Activated T-helper 9 cell treated with anti-CD3 and anti-CD28 coated beads, Interleukin-2, amount 50 U/mL, for 16 hours (primary cell): Measurements from ENCODE around the gene CACNG8.
"Not testable (repeated sequence)": the region's sequence is repeated elsewhere in the genome, so short reads cannot be mapped to it uniquely, and the experiment has no call there.

ENCODE experiments used
- DNase-seq: peaks from one replicate; pipeline ENCODE4 v3.0.0-alpha.2; 2020; ENCODE audit warnings: low read depth

CACNG8 gene

DNA sequence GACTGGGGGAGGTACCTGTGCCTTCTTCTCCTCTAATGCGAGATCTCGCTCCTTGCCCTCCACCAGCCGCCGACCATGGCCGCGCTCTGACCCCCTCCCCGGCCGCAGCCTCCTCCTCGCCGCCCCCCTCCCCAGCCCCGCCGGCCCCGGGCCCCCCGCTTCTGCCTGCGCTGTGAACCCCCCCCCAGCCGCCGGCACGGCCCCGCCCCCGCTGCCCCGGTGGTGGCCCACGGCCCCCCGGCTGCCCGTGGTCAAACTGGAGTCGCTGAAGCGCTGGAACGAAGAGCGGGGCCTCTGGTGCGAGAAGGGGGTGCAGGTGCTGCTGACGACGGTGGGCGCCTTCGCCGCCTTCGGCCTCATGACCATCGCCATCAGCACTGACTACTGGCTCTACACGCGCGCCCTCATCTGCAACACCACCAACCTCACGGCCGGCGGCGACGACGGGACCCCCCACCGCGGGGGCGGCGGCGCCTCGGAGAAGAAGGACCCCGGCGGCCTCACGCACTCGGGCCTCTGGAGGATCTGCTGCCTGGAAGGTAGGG is at the start of gene CACNG8:
Gene CACNG8, plus strand, starts transcription at position 51 of the 545 bp plus-strand sequence.
- no peak for DNase-seq

DNA sequence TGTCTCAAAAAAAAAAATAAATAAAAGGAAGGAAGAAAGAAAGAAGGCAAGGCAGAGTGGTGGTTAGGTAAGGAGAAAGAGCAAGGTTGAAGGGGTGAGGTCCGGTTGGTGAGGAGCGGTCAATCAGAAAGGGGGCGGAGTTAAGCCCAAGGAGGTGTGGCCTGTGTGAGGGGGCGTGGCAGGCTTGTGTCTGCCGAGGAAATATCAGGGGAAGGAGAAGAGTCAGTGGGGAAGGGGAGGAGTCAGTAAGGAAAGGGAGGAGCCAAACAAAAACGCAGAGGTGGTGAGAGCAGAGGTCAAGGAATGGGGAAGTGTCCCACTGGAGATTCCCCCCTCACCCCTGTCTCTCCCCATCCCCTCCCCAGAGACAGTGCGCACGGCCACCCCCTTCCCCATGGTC is 47.7 kb upstream of the CACNG8 start:
- no peak for DNase-seq

DNA sequence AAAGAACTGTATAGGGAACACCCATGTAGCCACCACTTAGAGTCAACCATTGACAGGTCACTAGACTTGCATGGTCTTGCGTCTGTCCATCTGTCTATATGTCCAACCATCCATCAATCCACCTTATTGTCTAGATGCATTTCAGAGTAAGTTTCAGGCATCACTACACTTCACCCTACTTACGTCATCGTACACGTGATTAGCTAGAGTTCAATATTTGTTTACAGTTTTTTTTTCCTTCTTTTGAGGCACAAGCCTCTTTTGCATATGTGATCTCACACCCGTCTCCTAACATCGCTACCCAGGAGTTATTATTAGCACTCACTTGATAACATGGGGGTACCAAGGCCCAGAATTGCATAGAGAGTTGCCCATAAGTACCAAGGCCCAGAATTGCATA is 46.7 kb upstream of the CACNG8 start:
- DNase-seq: no peak

GRCh38 chr19:53917356-53917755 is 45.4 kb upstream of the CACNG8 start:
- no peak for DNase-seq

GRCh38 chr19:53927739-53928138 is 35.0 kb upstream of the CACNG8 start:
- DNase-seq: no peak

DNA sequence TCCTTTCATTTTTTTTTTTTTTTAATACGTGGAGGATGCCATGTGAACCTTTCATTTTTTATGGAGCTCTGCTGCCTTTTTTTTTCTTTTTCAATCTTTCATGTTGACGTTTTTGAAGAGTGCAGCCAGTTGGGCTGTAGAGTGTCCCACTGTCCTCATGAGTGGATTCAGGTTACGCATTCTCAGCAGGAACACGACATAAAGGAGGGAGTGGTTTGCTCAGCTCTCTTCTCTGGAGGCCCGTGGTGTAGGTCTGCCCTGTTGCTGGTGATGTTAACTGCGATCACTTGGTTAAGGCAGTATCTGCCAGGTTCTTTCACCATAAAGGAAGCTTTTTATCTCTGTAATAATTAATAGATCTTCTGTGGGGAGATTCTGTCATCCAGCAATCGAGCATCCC is 26.7 kb upstream of the CACNG8 start:
- DNase-seq: no peak

DNA sequence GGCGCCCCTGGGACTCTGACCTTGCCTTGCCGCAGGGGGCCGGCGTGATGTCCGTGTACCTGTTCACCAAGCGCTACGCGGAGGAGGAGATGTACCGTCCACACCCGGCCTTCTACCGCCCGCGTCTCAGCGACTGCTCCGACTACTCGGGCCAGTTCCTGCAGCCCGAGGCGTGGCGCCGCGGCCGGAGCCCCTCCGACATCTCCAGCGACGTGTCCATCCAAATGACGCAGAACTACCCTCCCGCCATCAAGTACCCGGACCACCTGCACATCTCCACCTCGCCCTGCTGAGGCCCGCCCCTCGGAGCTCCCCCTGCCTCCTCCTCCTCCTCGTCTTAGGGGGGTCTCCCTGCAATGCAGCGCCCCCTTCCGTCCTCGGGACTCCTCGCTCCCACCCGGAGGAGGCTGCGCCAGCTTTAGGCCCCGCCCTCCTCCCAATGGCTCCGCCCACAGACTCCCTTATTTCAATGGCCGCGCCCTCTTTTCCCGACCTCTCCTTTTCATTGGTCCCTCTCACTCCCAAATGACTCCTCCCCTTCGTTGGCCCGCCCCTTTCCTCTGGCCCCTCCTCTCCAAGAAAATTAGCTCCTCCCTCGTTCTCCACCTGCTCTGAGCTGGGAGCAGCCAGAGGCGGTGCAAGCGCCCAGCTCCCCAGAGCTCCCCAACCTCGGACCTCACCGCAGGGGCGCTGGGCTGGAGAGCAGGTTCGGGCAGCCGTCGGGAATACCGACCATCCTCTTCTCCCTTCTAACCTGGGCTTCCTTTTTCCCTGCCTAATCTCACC is 20.5 kb upstream of the CACNG8 start:
- no peak for DNase-seq

DNA sequence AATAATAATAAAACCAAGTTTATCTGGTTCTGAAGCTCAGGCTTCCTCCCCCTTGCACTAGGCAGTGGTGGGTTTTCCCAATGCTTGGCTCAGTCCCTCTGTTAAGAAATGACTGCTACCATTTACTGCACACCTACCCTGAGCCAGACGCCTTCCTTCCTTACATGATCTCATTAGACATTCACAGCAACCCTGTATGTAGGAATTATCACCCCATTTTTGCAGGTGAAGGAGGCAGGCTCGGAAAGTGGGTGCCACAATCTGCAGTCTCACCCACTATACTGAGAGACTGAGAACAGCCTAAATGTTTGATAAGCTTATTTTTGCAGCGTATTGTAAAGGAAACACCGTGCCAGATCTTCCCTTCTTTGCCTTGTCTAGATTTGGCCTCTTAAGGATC is 18.3 kb upstream of the CACNG8 start:
- no peak for DNase-seq

DNA sequence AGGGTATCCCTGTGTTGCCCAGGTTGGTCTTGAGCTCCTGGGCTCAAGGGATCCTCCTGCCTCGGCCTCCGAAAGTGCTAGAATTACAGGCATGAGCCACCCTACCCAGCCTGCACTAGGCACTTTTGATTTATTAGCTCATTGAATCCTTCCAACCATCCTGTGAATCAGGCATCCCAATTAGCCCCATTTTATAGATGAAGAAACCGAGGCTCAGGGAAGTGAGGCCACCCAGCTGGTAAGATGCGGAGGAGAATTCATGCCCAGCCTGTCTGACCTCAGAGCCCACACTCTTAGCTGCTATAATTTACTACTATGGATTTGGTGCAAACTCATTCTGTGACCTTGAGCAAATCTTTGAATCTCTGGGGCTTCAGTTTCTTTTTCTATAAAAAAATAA is 17.8 kb upstream of the CACNG8 start:
- DNase-seq: no peak

DNA sequence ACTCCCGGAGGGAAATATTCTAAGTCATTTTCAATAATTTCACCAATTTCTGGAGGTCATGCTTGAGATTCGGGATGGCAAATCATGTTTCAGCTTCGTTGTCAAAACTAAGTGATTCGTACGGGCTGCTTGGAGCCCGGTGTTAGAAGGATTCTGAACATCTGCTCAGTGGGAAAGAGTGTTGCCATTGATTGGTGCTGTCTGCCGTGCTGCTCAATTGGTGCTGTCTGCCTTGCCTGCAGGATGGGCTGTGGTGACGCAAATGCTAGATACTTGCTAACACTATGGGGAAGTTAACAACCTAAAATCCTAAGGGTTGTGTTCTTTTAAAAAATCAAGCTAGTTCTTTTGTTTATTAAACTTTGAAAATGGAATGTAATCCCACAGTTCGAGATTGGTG is 17.3 kb upstream of the CACNG8 start:
- DNase-seq: no peak

DNA sequence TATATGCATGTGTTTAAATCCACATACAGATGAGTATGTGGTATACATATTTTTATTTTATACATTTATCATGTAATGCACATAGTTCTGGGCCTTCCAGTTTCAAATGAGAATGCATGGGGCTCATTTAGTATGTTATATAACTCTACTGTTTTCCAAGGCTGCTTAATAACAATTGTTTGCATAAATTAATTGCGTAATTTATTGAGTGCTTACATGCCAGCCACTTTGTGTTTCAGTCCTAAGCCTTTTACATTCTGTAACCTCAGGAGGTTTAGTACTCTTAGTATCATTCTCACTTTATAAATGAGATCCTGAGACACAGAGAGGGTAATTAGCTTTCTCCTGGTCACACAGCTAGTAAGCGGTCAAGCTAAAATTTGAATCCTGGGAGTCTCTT is 16.7 kb upstream of the CACNG8 start:
- no peak for DNase-seq

GRCh38 chr19:53947624-53948023 is 15.1 kb upstream of the CACNG8 start:
- no peak for DNase-seq

GRCh38 chr19:53948611-53949010 is 14.1 kb upstream of the CACNG8 start:
- DNase-seq: not testable (repeated sequence)

GRCh38 chr19:53951436-53951835 is 11.3 kb upstream of the CACNG8 start:
- DNase-seq: no peak

- no peak for DNase-seq
Measured at GRCh38 chr19:53951947-53952346, 10.8 kb upstream of the CACNG8 start.

DNA sequence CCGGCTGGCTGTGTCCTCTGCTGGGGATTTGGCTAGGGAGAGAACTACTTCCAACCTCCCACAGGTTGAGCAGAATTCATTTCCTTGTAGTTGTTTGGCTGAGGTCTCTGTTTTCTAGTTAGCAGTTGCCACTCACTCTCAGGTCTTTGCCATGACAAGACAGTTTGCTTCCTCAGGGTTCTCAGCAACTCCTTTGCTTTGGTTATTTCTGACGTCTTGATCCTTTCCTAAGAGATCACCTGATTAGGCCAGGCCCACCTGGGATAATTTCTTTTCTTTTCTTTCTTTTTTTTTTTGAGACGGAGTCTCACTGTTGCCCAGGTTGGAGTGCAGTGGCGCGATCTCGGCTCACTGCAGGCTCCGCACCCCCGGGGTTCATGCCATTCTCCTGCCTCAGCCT is 9.4 kb upstream of the CACNG8 start:
- DNase-seq: no peak

DNA sequence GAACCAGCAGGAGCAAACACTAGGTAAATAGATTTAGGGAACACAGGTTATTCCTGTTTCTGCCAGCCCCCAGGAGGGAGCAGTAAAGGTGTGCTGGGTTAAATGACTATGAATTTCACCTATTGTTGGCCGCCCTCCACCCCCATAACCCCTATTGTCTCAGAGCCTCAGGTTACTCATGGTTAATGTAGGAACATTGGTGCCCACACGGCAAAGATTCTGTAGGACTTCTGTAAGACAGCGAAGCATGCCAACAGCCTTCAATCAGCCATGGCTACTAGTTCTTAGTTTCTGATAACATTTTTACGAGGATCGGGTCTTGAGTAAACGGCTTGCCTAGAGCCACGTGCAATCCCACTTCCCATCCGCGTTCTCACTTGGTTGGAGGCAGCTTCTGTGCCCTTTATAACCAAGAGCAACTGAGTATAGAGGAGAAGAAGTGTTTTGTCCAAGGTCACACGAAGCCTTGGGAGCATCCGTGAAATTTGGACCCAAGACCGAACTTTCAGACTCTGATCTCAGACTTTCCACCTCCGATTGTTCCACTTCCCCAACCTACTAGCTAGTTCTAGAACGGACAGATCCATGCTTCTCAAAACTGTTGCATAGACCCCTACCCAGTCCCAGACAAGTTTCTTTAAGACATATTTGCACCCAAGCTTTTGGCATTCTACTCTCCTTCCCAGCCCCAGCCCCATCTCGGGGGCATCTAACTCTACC is 5.1 kb upstream of the CACNG8 start:
- DNase-seq: no peak

- no peak for DNase-seq
Measured at GRCh38 chr19:53958168-53958571, 4.6 kb upstream of the CACNG8 start.

DNA sequence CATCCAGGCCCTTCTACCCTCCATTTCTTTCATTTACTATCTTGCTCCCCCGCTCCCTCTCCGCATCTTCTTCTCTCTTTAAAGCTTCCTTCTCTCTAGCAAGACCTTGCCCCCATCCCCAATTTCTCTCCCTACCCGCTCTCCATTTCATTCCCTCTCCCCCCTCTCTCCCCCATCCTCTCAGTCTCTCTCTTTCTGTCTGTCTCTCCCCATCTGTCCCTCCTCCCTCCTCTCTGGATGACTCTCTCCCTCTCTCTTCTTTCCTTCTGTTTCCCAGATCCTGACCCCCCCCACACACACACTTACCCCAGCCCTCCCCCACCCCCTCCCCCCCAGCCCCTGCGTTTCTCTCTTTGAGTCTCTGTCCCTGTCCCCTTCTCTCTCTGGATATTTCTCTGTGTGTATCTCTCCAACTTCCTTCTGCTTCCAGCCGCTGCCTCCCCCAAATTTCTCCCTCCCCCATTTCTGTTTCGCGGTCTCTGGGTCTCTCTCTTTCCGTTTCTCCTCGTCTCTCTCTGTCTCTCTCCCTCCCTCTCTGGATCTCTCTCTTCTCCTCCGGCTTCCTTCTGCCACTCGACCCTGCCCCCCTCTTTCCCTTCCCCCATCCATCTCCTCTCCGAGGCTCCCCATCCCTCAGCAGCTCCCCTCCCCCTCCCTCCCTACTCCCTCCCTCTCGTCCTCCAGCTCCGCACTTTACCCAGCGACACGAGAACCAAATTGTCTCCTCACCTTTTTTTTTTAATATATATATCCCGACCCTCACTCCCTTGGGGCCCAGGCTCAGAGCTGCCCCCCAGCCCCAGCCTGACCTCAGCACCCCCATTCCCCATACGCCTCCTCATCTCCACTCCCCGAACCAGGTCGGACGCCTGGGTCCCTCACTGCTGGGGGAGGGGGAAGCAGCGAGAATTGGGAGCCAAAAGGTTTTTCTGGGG is 3.6 kb upstream of the CACNG8 start:
- no peak for DNase-seq

GRCh38 chr19:53960187-53960586 is 2.5 kb upstream of the CACNG8 start:
- DNase-seq: no peak

DNA sequence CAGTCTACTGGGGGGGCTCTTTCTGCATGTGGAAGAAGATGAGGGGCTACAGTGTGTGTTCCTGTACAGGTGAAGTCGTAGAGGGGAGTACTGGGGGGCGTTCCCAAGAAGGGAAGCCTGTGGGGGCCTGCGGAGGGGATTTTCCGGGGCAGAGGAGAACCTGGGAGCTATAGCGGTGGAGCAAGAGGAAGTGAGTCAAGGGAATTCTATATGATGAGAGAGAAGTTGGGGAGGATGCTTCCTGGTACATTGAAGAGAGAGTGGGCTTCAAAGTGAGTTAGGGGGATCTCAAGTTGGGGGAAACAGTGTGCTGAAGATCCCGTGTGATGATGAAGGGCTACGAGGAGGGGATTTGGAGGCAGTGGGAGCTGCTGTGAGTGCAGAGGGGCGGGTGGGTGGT is 1.9 kb upstream of the CACNG8 start:
- no peak for DNase-seq
